ENCODE measurements around the gene RAN.

RAN gene

DNA sequence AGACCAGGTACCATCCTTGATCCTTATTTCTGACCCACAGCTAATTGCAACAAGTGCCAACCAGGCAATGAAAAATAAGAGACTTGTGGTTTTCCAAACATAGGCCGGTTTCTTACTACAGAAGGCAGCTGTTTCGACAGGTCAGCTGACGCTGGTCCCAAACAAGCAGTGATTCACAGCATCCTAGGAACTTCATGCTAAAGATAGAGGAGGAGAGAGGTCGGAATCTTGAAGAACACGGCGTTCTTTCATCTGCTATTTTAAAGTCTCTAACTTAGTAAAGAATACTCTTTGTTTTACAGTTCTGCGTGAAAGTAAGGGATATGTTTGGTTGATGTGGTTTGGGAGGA is 53.8 kb downstream of the RAN start:
- H3K4me3 ChIP-seq (ENCODE audit: low read depth, low read length): no peak overlapping the region

Measured in iPS-11a (cell line).